ENCODE data around the gene HCRTR1.
"Not testable (repeated sequence)": the region's sequence is repeated elsewhere in the genome, so short reads cannot be mapped to it uniquely, and the experiment has no call there.

Gene HCRTR1

GRCh38 chr1:31583082-31583994 is 34.2 kb upstream of the HCRTR1 start:
- TF ChIP-seq CTCF (IDR thresholded peaks at IDR 0.05; ENCODE audit: low read length, missing control alignments) = no peak
- no peak overlapping the region for H3K4me3 ChIP-seq (replicated peaks; ENCODE audit: low read depth, low read length)
- no peak for DNase-seq (ENCODE audit: low read depth)

DNA sequence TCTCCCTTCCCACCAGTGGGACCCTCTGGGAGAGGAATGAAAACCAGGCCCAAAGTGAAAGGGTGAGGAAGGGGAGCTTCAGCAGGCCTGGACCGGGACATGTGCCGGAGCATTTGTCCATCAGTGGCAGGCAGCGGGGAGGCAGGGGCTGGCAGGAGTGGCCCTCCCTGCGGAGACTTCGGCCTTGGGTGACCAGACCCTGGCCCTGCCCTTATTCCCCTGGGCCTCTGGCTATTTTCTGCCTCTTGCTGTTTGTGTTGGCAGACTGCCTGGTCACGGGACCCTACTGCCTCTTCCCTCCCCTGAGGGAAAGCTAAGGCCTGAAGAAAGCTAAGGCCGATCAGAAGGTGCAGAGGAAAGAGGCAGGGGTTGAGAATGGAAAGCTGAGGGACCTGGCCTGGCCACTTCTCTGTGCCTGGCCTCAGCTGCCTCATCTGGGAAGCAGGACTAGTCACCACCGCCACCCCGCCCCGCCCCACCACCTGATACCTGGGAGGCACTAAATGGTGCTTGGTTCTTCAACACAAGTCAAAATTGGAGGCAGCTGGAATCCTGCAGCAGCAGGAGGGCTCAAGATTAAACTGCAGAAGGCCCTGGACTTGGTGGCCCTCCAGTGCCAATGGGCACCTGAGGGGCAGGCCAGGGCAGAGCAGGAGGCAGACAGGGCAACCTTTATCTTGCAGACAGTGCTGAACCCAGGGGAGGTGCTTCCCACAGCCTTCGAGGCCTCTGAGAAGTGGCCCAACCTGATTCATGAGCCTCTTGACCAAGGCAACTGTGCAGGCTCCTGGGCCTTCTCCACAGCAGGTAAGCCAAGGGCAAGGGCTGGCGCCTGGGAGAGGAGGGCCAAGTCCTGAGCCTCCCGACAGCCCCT is 33.3 kb upstream of the HCRTR1 start:
- TF ChIP-seq CTCF (IDR thresholded peaks at IDR 0.05; ENCODE audit: low read length, missing control alignments) = no peak
- DNase-seq (ENCODE audit: low read depth) = peak; percentile 81
- H3K4me3 ChIP-seq (replicated peaks; ENCODE audit: low read depth, low read length) = no peak overlapping the region

DNA sequence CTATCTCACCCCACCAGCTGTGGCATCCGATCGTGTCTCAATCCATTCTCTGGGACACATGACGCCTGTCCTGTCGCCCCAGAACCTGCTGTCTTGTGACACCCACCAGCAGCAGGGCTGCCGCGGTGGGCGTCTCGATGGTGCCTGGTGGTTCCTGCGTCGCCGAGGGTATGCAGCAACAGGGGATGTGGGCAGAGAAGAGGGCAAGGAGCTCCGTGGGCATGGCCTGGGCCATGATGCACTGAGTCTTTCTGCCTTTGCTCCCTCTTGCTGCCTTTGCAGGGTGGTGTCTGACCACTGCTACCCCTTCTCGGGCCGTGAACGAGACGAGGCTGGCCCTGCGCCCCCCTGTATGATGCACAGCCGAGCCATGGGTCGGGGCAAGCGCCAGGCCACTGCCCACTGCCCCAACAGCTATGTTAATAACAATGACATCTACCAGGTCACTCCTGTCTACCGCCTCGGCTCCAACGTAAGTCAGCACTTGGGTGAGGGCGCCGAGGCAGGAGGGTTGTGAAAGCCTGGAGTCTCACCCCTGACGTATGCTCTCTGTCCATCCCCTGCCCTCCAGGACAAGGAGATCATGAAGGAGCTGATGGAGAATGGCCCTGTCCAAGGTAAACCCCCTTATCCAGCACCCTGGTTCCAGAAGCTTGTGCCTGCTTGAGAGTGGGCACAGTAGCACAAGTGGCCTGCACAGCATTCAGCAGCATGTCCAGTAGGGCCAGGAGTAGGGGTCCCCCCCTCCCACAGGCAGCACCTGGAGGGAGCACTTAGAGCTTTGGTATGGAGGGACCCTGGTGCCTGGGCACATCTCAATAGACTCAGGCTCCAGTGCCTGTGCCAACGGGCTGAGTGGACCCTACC is 32.4 kb upstream of the HCRTR1 start:
- DNase-seq (ENCODE audit: low read depth) = no peak
- TF ChIP-seq CTCF (IDR thresholded peaks at IDR 0.05; ENCODE audit: low read length, missing control alignments) = no peak
- no peak overlapping the region for H3K4me3 ChIP-seq (replicated peaks; ENCODE audit: low read depth, low read length)

DNA sequence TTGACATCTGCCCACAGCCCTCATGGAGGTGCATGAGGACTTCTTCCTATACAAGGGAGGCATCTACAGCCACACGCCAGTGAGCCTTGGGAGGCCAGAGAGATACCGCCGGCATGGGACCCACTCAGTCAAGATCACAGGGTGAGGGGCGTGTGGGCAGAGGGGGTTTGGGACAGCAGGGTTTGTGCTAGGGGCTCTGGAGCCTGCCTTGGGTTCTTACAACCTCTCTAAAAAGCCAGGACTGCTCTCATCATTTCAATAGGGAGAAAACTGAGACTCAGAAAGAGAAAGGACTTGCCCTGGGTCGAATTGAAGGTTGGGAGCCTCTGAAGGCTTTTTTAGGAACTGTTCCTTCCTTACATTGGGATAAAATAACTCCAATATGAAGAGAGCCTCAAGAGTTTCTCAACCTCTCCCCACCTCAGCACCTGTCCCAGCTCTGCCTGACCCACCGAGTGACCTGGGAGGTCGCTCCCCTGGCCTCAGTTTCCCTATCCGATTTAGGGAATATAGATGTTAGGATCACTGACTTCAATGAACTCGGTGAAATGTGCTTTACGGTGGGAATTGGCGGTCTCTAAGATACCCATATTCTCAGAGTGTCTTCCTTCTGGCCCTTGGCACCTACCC is 31.6 kb upstream of the HCRTR1 start:
- no peak overlapping the region for H3K4me3 ChIP-seq (replicated peaks; ENCODE audit: low read depth, low read length)
- TF ChIP-seq CTCF (IDR thresholded peaks at IDR 0.05; ENCODE audit: low read length, missing control alignments) = no peak
- DNase-seq (ENCODE audit: low read depth) = no peak

DNA sequence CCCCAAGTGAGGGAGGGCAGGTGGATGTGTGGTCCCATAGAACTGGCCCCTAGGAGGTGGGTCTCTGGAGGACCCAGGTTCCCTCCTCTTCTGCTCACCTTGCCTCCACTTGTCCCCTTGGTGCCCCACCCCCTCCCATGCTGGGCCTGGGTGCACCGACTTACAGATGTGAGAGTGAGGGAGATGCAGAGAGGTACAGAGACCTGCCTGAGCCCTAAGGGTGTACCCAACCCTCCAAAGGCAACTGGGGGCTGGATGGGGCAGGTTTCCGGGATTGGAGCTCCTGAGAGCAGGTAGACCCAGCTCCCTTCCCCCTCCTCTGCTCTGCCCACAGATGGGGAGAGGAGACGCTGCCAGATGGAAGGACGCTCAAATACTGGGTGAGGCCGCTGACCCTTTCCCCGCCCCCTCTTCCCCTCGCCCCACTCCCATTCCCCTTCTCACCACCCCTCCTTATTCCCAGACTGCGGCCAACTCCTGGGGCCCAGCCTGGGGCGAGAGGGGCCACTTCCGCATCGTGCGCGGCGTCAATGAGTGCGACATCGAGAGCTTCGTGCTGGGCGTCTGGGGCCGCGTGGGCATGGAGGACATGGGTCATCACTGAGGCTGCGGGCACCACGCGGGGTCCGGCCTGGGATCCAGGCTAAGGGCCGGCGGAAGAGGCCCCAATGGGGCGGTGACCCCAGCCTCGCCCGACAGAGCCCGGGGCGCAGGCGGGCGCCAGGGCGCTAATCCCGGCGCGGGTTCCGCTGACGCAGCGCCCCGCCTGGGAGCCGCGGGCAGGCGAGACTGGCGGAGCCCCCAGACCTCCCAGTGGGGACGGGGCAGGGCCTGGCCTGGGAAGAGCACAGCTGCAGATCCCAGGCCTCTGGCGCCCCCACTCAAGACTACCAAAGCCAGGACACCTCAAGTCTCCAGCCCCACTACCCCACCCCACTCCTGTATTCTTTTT is 30.8 kb upstream of the HCRTR1 start:
- H3K4me3 ChIP-seq (replicated peaks; ENCODE audit: low read depth, low read length) = no peak overlapping the region
- DNase-seq (ENCODE audit: low read depth) = no peak
- TF ChIP-seq CTCF (IDR thresholded peaks at IDR 0.05; ENCODE audit: low read length, missing control alignments) = no peak

- DNase-seq (ENCODE audit: low read depth); H3K4me3 ChIP-seq (replicated peaks; ENCODE audit: low read depth, low read length): not testable (repeated sequence)
Measured at GRCh38 chr1:31587328-31587699, 30.2 kb upstream of the HCRTR1 start.

Measured in fibroblast of pulmonary artery (primary cell).